K562 (cell line): ENCODE measurements around the gene PCDHB2.
"Not testable (repeated sequence)": the region's sequence is repeated elsewhere in the genome, so short reads cannot be mapped to it uniquely, and the experiment has no call there.

Experiments
- ARID3A ChIP-seq: IDR thresholded peaks from 2 replicates; pipeline ENCODE4 v1.6.1; 2012; ENCODE audit warnings: low read depth, low read length, improper control_type of control experiment, borderline replicate concordance
- CTCF ChIP-seq, 3 experiments: IDR thresholded peaks in 2 of 3; conservative IDR thresholded peaks in 1 of 3; 2 replicates each; pipeline ENCODE4 v1.5.1; 2011 to 2012; ENCODE audit warnings: low read length in 3 of 3, mild to moderate bottlenecking in 3 of 3, control low read depth in 2 of 3, improper control_type of control experiment in 1 of 3, inconsistent platforms in 1 of 3, low read depth in 1 of 3, mixed read lengths in 1 of 3, moderate library complexity in 1 of 3; ENCODE audit not compliant: insufficient read depth in 2 of 3
- ETV6 ChIP-seq, 3 experiments: fragments of 150-350 bp in 1 of 3; sonication (generic) in 1 of 3; formaldehyde crosslinking in 1 of 3; IDR thresholded peaks; 2 replicates each; pipeline versions ENCODE4 v1.6.1 to v1.8.0; 2014 to 2022; ENCODE audit warnings: borderline replicate concordance in 2 of 3, low read depth in 2 of 3, antibody characterized with exemption in 1 of 3, low read length in 1 of 3, mild to moderate bottlenecking in 1 of 3, missing genetic modification reagents in 1 of 3
- PHF20 ChIP-seq: fragments of 450-650 bp; IDR thresholded peaks from 2 replicates; pipeline ENCODE4 v1.6.1; 2018; ENCODE audit not compliant: partially characterized antibody
- SIX5 ChIP-seq, 2 experiments: IDR thresholded peaks; 2 replicates each; pipeline ENCODE4 v1.6.1; 2011; ENCODE audit warnings: low read length in 2 of 2, borderline replicate concordance in 1 of 2, low read depth in 1 of 2, mild to moderate bottlenecking in 1 of 2, moderate library complexity in 1 of 2; ENCODE audit not compliant: insufficient read depth in 1 of 2

- not testable (repeated sequence) for TF ChIP-seq ARID3A; SIX5 (IDR thresholded peaks at IDR 0.05; ENCODE audit: borderline replicate concordance in 1 of 2, insufficient read depth in 1 of 2, low read depth in 1 of 2, low read length in 2 of 2); CTCF (IDR thresholded peaks at IDR 0.05 in 2 of 3, conservative IDR thresholded peaks at IDR 0.05 in 1 of 3; ENCODE audit: insufficient read depth in 2 of 3, low read depth in 1 of 3, low read length in 3 of 3); PHF20; ETV6 (IDR thresholded peaks at IDR 0.05; ENCODE audit: borderline replicate concordance in 1 of 2, low read depth in 2 of 2, low read length in 1 of 2); ETV6 (CRISPR knock-in tag; IDR thresholded peaks at IDR 0.05; ENCODE audit: borderline replicate concordance)
Measured at GRCh38 chr5:141137346-141137745, 42.9 kb downstream of the PCDHB2 start.
